Skin epidermis (tissue), 12 donors: ENCODE measurements around the gene SOCS2.
"Not testable (repeated sequence)": the region's sequence is repeated elsewhere in the genome, so short reads cannot be mapped to it uniquely, and the experiment has no call there.

Experiments
- H3K27ac ChIP-seq, 21 experiments: fragments of 200-600 bp; sonication (generic) in 11 of 21; one replicate each; pipeline ENCODE4 v1.5.0; 2020; ENCODE audit warnings: mild to moderate bottlenecking in 3 of 21, inconsistent platforms in 2 of 21, moderate library complexity in 2 of 21
- H3K4me3 ChIP-seq, 7 experiments: fragments of 200-600 bp; sonication (generic) in 2 of 7; one replicate each; pipeline ENCODE4 v1.5.0; 2020; ENCODE audit warnings: inconsistent platforms in 2 of 7, mild to moderate bottlenecking in 2 of 7, moderate library complexity in 1 of 7

SOCS2 gene

GRCh38 chr12:93571925-93572711, at the start of gene SOCS2:
Gene SOCS2, plus strand, starts transcription at chr12:93572675. Its CDS starts 223 bp downstream, at chr12:93572898.
- Histone ChIP-seq H3K27ac (peak within 1 kb of the TSS; percentile 27 to 93 (median 83)), H3K4me3 (peak within 1 kb of the TSS; percentile 55 to 84 (median 66))

GRCh38 chr12:93524386-93525133, 47.9 kb upstream of the SOCS2 start:
- H3K27ac ChIP-seq = no peak overlapping the region
- H3K4me3 ChIP-seq = no peak overlapping the region

GRCh38 chr12:93526786-93527428, 45.6 kb upstream of the SOCS2 start:
- H3K27ac ChIP-seq = no peak overlapping the region
- no peak overlapping the region for H3K4me3 ChIP-seq

GRCh38 chr12:93530358-93530757, 42.1 kb upstream of the SOCS2 start:
- no peak overlapping the region for H3K4me3 ChIP-seq
- no peak overlapping the region for H3K27ac ChIP-seq

- Histone ChIP-seq H3K27ac (no peak overlapping the region), H3K4me3 (no peak overlapping the region)
These were observed 39.2 kb upstream of the SOCS2 start for GRCh38 chr12:93533310-93533709.

- Histone ChIP-seq H3K4me3 (no peak overlapping the region), H3K27ac (no peak overlapping the region)
These were observed 36.2 kb upstream of the SOCS2 start for GRCh38 chr12:93536111-93536765.

GRCh38 chr12:93536766-93537488, 35.5 kb upstream of the SOCS2 start:
- H3K27ac ChIP-seq = no peak overlapping the region

GRCh38 chr12:93537769-93538168, 34.7 kb upstream of the SOCS2 start:
- no peak overlapping the region for H3K4me3 ChIP-seq
- no peak overlapping the region for H3K27ac ChIP-seq

More at GRCh38 chr12:93536766-93537488, 35.5 kb upstream of the SOCS2 start:
- no peak overlapping the region for H3K4me3 ChIP-seq

- no peak overlapping the region for H3K4me3 ChIP-seq
These were observed 32.7 kb upstream of the SOCS2 start for GRCh38 chr12:93539821-93540220.

GRCh38 chr12:93540466-93540865, 32.0 kb upstream of the SOCS2 start:
- Histone ChIP-seq H3K4me3 (no peak overlapping the region), H3K27ac (peak overlapping the region in 2 of 21 experiments; percentile 26 to 28)

More at GRCh38 chr12:93539821-93540220, 32.7 kb upstream of the SOCS2 start:
- peak overlapping the region in 2 of 21 experiments; percentile 26 to 28 for H3K27ac ChIP-seq

GRCh38 chr12:93541578-93542225, 30.8 kb upstream of the SOCS2 start:
- H3K27ac ChIP-seq = no peak overlapping the region

GRCh38 chr12:93547778-93548177, 24.7 kb upstream of the SOCS2 start:
- Histone ChIP-seq H3K27ac (no peak overlapping the region), H3K4me3 (no peak overlapping the region)

More at GRCh38 chr12:93541578-93542225, 30.8 kb upstream of the SOCS2 start:
- H3K4me3 ChIP-seq = no peak overlapping the region

- H3K27ac ChIP-seq = no peak overlapping the region
- H3K4me3 ChIP-seq = no peak overlapping the region
These were observed 23.3 kb upstream of the SOCS2 start for GRCh38 chr12:93549174-93549573.

- Histone ChIP-seq H3K27ac (no peak overlapping the region), H3K4me3 (no peak overlapping the region)
These were observed 21.5 kb upstream of the SOCS2 start for GRCh38 chr12:93550748-93551611.

GRCh38 chr12:93552427-93552826, 20.0 kb upstream of the SOCS2 start:
- Histone ChIP-seq H3K27ac (no peak overlapping the region), H3K4me3 (no peak overlapping the region)

- H3K27ac ChIP-seq, H3K4me3 ChIP-seq: not testable (repeated sequence)
These were observed 14.6 kb upstream of the SOCS2 start for GRCh38 chr12:93557879-93558278.

GRCh38 chr12:93558685-93559084, 13.8 kb upstream of the SOCS2 start:
- H3K4me3 ChIP-seq, H3K27ac ChIP-seq: not testable (repeated sequence)
